ENCODE data around the gene EML1.

EML1 gene

GRCh38 chr14:99751539-99752485 lies 41.4 kb upstream of the EML1 start:
- DNase-seq (ENCODE audit: extremely low spot score), result no peak
- ChIA-PET CTCF (interaction anchor here (0.7 to 2.3 kb wide), 4 partner anchors 8 to 132 kb away, joined by 3 to 9 read pairs (median 3); no protein-coding TSS in a partner anchor), POLR2A (no interaction called here)
- TF ChIP-seq CTCF (IDR thresholded peaks at IDR 0.05; ENCODE audit: control extremely low read depth, extremely low read depth, low read depth, missing control alignments), result no peak

- no peak for TF ChIP-seq CTCF (IDR thresholded peaks at IDR 0.05; ENCODE audit: control extremely low read depth, extremely low read depth, low read depth, missing control alignments)
- DNase-seq (ENCODE audit: extremely low spot score), result no peak
- ChIA-PET CTCF (interaction anchor here (1.2 to 2.3 kb wide), 3 partner anchors 9 to 23 kb away, joined by 3 to 9 read pairs (median 3); no protein-coding TSS in a partner anchor), POLR2A (no interaction called here)
Observed at GRCh38 chr14:99752486-99753121, 40.6 kb upstream of the EML1 start.

GRCh38 chr14:99753225-99754140 lies 39.7 kb upstream of the EML1 start:
- ChIA-PET CTCF (no interaction called here), POLR2A (no interaction called here)
- no peak for DNase-seq (ENCODE audit: extremely low spot score)
- TF ChIP-seq CTCF (IDR thresholded peaks at IDR 0.05; ENCODE audit: control extremely low read depth, extremely low read depth, low read depth, missing control alignments), result no peak

GRCh38 chr14:99754141-99755067 lies 38.8 kb upstream of the EML1 start:
- TF ChIP-seq CTCF (IDR thresholded peaks at IDR 0.05; ENCODE audit: control extremely low read depth, extremely low read depth, low read depth, missing control alignments), result no peak
- ChIA-PET CTCF (interaction anchor here (0.8 to 1.2 kb wide), 3 partner anchors 9 to 24 kb away, joined by 3 read pairs; no protein-coding TSS in a partner anchor), POLR2A (no interaction called here)
- DNase-seq (ENCODE audit: extremely low spot score), result no peak

- POLR2A ChIA-PET, result no interaction called here
- no peak for DNase-seq (ENCODE audit: extremely low spot score)
- CTCF ChIA-PET, result interaction anchor here (0.8 to 1.2 kb wide), 4 partner anchors 8 to 25 kb away, joined by 3 read pairs; no protein-coding TSS in a partner anchor
- no peak for TF ChIP-seq CTCF (IDR thresholded peaks at IDR 0.05; ENCODE audit: control extremely low read depth, extremely low read depth, low read depth, missing control alignments)
Observed at GRCh38 chr14:99755068-99755405, 38.2 kb upstream of the EML1 start.
